BJ (cell line): ENCODE data around the gene MB21D2. TPM values are rescaled to one million over a fixed set of nuclear protein-coding genes. Genes with fewer than 3 reads are reported as not detected.
"Not testable (repeated sequence)": the region's sequence is repeated elsewhere in the genome, so short reads cannot be mapped to it uniquely, and the experiment has no call there.

ENCODE experiments used
- CTCF ChIA-PET: fragments of 350-600 bp; formaldehyde crosslinking; extraction: SDS; loops from one replicate; lab custom pipeline; 2021; ENCODE audit warnings: antibody characterized with exemption, inconsistent platforms; lab: Yijun Ruan, JAX
- POLR2A ChIA-PET: fragments of 300-600 bp; sonication (Branson Sonifier 250); formaldehyde crosslinking; extraction: SDS; loops from one replicate; lab custom pipeline; 2021; ENCODE audit warnings: antibody characterized with exemption; lab: Charles Lee
- DNase-seq: peaks from one replicate; pipeline ENCODE4 v3.0.0-alpha.2; 2011; ENCODE audit warnings: low read depth
- H3K27me3 ChIP-seq: 2 replicates; pipeline ENCODE4 v1.6.0; 2011; ENCODE audit warnings: low read length; ENCODE audit not compliant: control insufficient read depth, insufficient read depth
- H3K36me3 ChIP-seq: 2 replicates; pipeline ENCODE4 v1.5.1; 2011; ENCODE audit warnings: low read length; ENCODE audit not compliant: control insufficient read depth, insufficient read depth
- H3K4me3 ChIP-seq: 2 replicates; pipeline ENCODE4 v1.5.1; 2011; ENCODE audit warnings: low read depth, mild to moderate bottlenecking, control low read depth, low read length
- polyA plus RNA-seq: library from polyadenylated mRNA; depleted of rRNA; stranded (reverse); fragments of >200 nt; gene quantifications from 2 replicates; pipeline ENCODE4 v1.2.3, GENCODE V29; 2011
- TF ChIP-seq, protein P1 (sequence below): IDR thresholded peaks from 2 replicates; pipeline ENCODE4 v1.5.1; 2011; ENCODE audit warnings: low read depth, mild to moderate bottlenecking, control low read depth, inconsistent platforms, low read length, moderate library complexity; ENCODE audit not compliant: insufficient read depth

Gene MB21D2
- polyA plus RNA-seq, 1 experiment = 12.3 TPM

- TF ChIP-seq, protein P1, sequence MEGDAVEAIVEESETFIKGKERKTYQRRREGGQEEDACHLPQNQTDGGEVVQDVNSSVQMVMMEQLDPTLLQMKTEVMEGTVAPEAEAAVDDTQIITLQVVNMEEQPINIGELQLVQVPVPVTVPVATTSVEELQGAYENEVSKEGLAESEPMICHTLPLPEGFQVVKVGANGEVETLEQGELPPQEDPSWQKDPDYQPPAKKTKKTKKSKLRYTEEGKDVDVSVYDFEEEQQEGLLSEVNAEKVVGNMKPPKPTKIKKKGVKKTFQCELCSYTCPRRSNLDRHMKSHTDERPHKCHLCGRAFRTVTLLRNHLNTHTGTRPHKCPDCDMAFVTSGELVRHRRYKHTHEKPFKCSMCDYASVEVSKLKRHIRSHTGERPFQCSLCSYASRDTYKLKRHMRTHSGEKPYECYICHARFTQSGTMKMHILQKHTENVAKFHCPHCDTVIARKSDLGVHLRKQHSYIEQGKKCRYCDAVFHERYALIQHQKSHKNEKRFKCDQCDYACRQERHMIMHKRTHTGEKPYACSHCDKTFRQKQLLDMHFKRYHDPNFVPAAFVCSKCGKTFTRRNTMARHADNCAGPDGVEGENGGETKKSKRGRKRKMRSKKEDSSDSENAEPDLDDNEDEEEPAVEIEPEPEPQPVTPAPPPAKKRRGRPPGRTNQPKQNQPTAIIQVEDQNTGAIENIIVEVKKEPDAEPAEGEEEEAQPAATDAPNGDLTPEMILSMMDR = no peak
- Histone ChIP-seq H3K27me3 (no peaks in the 10 kb centered on the region), H3K36me3 (peaks cover 7% of the 10 kb centered on the region), H3K4me3 (no peak overlapping the region)
- CTCF ChIA-PET = interaction anchor here (0.8 kb wide), 1 partner anchor 13 kb away, joined by 3 read pairs; no protein-coding TSS in a partner anchor
- POLR2A ChIA-PET = no interaction called here
- no peak for DNase-seq
Observed at GRCh38 chr3:192795021-192795420, 122.6 kb downstream of the MB21D2 start.

DNA sequence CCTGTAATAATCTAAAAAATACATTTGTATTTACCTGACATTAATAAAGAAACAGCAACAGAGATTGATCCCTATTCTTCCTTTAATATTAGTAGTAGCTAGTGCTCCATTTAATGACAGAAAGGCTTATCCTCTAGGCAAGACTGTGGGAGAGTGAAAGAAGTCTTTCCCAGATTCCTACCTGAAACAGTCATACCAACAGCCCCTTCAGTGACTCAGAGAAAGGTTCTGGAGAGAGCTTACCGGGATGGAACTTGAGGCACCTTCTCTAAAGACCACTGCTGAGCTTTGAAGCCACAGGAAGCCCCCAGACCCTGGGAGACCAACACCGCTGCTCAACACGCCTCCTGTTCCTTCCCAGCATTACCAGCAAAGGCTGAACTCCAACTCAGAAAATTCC lies 123.4 kb downstream of the MB21D2 start:
- peaks cover 7% of the 10 kb centered on the region for H3K36me3 ChIP-seq
- POLR2A ChIA-PET = no interaction called here
- CTCF ChIA-PET = interaction anchor here (0.8 kb wide), 2 partner anchors 9 to 12 kb away, joined by 3 to 7 read pairs; no protein-coding TSS in a partner anchor
- TF ChIP-seq, protein P1 = no peak
- H3K27me3 ChIP-seq = no peaks in the 10 kb centered on the region
- no peak overlapping the region for H3K4me3 ChIP-seq
- DNase-seq = no peak

- DNase-seq, H3K36me3 ChIP-seq, H3K27me3 ChIP-seq, POLR2A ChIA-PET, H3K4me3 ChIP-seq: not testable (repeated sequence)
- CTCF ChIA-PET = interaction anchor here (0.6 kb wide), 1 partner anchor 15 kb away, joined by 3 read pairs; no protein-coding TSS in a partner anchor
Observed at GRCh38 chr3:192788816-192789515, 128.7 kb downstream of the MB21D2 start.

DNA sequence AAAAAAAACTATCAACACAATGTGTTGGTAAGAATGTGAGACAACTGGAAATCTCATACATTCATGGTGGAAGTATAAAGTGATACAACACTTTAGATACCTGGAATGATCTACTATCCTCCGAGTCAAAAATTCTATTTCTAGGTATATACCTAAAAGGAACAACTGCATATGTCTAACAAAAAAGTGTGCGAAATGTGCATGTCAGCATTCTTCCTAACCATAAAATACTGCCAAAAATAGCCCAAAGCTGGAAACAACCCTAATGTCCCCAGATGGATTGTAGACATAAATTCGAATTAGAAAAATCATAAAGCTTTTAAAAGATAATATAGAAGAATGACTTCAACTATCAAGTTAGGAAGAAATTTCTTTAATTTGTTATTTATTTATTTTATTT lies 139.1 kb downstream of the MB21D2 start:
- no peak overlapping the region for H3K4me3 ChIP-seq
- H3K27me3 ChIP-seq = no peaks in the 10 kb centered on the region
- ChIA-PET POLR2A (no interaction called here), CTCF (no interaction called here)
- TF ChIP-seq, protein P1 = no peak
- no peak for DNase-seq
- no peaks in the 10 kb centered on the region for H3K36me3 ChIP-seq

- DNase-seq, H3K27me3 ChIP-seq, H3K36me3 ChIP-seq, H3K4me3 ChIP-seq, CTCF ChIA-PET, POLR2A ChIA-PET: not testable (repeated sequence)
Observed at GRCh38 chr3:192774341-192774740, 143.3 kb downstream of the MB21D2 start.

DNA sequence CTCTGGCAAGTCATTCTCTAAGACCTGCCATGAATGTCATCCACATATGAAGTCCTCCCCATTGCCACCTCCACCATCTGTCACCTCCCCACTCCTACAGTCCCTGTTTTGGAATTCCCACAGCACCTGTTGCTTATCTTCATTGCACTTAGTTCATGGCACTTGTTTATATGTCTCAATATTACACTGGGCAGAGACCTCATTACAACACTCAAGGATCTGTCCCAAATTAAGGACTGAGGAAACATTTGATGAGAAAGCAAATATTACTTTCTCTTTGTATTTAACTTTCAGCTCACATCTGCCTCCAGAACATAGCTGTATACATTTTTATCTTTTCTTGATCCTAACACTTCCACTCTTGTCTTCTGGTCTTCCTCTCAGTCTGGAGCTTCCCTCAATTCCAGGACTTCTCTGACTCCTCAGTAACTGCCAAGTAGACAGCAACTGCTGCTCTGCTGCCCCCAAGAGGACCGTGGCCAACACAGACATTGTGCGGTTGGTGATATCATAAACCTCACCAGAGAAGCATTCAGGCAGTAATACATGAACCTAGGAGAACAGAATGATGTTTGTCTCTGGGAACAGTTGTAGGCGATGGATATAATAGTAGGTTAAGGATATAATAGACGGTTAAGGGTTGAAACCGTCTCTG lies 145.3 kb downstream of the MB21D2 start:
- Histone ChIP-seq H3K27me3 (no peaks in the 10 kb centered on the region), H3K4me3 (no peak overlapping the region), H3K36me3 (no peaks in the 10 kb centered on the region)
- DNase-seq = no peak
- ChIA-PET CTCF (no interaction called here), POLR2A (no interaction called here)
- TF ChIP-seq, protein P1 = peak; percentile 41
